ENCODE measurements around the gene CCSER1.

DNA sequence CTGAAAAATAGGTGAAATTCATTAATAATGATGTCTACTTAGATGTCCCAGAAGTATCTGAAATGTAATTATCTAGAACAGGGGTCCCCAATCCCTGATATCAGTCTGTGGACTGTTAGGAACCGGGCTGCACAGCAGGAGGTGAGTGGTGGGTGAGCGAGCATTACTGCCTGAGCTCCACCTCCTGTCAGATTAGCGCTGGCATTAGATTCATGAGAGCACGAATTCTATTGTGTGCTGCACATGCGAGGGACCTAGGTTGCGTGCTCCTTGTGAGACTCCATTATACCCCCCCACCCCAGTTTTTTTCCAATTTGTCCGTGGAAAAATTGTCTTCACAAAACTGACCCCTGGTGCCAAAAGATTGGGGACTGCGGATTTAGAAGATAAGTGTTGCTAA is 458.8 kb downstream of the CCSER1 start:
- TF ChIP-seq CTCF (conservative IDR thresholded peaks at IDR 0.05 in 1 of 2, IDR thresholded peaks at IDR 0.05 in 1 of 2; ENCODE audit: low read depth in 1 of 2, low read length in 2 of 2) (no peak), EZH2 (IDR thresholded peaks at IDR 0.05; ENCODE audit: low read length, missing control alignments) (no peak)

All from fibroblast of lung (primary cell).